ENCODE measurements around the gene NUTM2E.
"Not testable (repeated sequence)": the region's sequence is repeated elsewhere in the genome, so short reads cannot be mapped to it uniquely, and the experiment has no call there.

The NUTM2E gene

GRCh38 chr10:79826496-79827215 lies at the start of gene NUTM2E:
TSS of gene NUTM2E (plus strand) at chr10:79826739. CDS start at chr10:79841741, 15,002 bp downstream.
- peak; percentile 75 for DNase-seq

GRCh38 chr10:79777997-79778396 lies 48.5 kb upstream of the NUTM2E start:
- not testable (repeated sequence) for DNase-seq

- DNase-seq: peak; percentile 75
Measured at GRCh38 chr10:79779310-79779938, 47.1 kb upstream of the NUTM2E start.

GRCh38 chr10:79779992-79780391 lies 46.5 kb upstream of the NUTM2E start:
- not testable (repeated sequence) for DNase-seq

- not testable (repeated sequence) for DNase-seq
Measured at GRCh38 chr10:79781584-79781983, 45.0 kb upstream of the NUTM2E start.

GRCh38 chr10:79787455-79787952 lies 39.0 kb upstream of the NUTM2E start:
- not testable (repeated sequence) for DNase-seq

GRCh38 chr10:79789351-79789750 lies 37.2 kb upstream of the NUTM2E start:
- DNase-seq: not testable (repeated sequence)

- DNase-seq: not testable (repeated sequence)
Measured at GRCh38 chr10:79791906-79792517, 34.5 kb upstream of the NUTM2E start.

GRCh38 chr10:79799337-79799736 lies 27.2 kb upstream of the NUTM2E start:
- not testable (repeated sequence) for DNase-seq

GRCh38 chr10:79805857-79806256 lies 20.7 kb upstream of the NUTM2E start:
- DNase-seq: not testable (repeated sequence)

GRCh38 chr10:79811895-79812294 lies 14.6 kb upstream of the NUTM2E start:
- DNase-seq: not testable (repeated sequence)

GRCh38 chr10:79816290-79816689 lies 10.2 kb upstream of the NUTM2E start:
- not testable (repeated sequence) for DNase-seq

GRCh38 chr10:79823387-79823786 lies 3.2 kb upstream of the NUTM2E start:
- DNase-seq: peak; percentile 35

- DNase-seq: peak; percentile 19
Measured at GRCh38 chr10:79825587-79826011, 940 bp upstream of the NUTM2E start.

GRCh38 chr10:79826131-79826495 lies 426 bp upstream of the NUTM2E start:
- DNase-seq: not testable (repeated sequence)

GRCh38 chr10:79833833-79834232 lies 7.3 kb downstream of the NUTM2E start:
- not testable (repeated sequence) for DNase-seq

- DNase-seq: not testable (repeated sequence)
Measured at GRCh38 chr10:79835891-79836290, 9.4 kb downstream of the NUTM2E start.

- not testable (repeated sequence) for DNase-seq
Measured at GRCh38 chr10:79836891-79837290, 10.4 kb downstream of the NUTM2E start.

GRCh38 chr10:79838441-79838840 lies 11.9 kb downstream of the NUTM2E start:
- DNase-seq: not testable (repeated sequence)

GRCh38 chr10:79853191-79853854 lies 26.8 kb downstream of the NUTM2E start:
- DNase-seq: not testable (repeated sequence)

- not testable (repeated sequence) for DNase-seq
Measured at GRCh38 chr10:79862269-79862668, 35.7 kb downstream of the NUTM2E start.

- DNase-seq: not testable (repeated sequence)
Measured at GRCh38 chr10:79862803-79863202, 36.3 kb downstream of the NUTM2E start.

Measured in activated CD4-positive, alpha-beta T cell treated with anti-CD3 and anti-CD28 coated beads for 48 hours (primary cell).